GM18868 (cell line): ENCODE data around the gene YTHDF1.
"Not testable (repeated sequence)": the region's sequence is repeated elsewhere in the genome, so short reads cannot be mapped to it uniquely, and the experiment has no call there.

ENCODE experiments used
- ATAC-seq: cut with Tn5 transposase; IDR thresholded peaks from one replicate; pipeline ENCODE4 v1.9.1; 2021; ENCODE audit warnings: mild to moderate bottlenecking, moderate library complexity; ENCODE audit not compliant: unreplicated experiment

YTHDF1 gene

DNA sequence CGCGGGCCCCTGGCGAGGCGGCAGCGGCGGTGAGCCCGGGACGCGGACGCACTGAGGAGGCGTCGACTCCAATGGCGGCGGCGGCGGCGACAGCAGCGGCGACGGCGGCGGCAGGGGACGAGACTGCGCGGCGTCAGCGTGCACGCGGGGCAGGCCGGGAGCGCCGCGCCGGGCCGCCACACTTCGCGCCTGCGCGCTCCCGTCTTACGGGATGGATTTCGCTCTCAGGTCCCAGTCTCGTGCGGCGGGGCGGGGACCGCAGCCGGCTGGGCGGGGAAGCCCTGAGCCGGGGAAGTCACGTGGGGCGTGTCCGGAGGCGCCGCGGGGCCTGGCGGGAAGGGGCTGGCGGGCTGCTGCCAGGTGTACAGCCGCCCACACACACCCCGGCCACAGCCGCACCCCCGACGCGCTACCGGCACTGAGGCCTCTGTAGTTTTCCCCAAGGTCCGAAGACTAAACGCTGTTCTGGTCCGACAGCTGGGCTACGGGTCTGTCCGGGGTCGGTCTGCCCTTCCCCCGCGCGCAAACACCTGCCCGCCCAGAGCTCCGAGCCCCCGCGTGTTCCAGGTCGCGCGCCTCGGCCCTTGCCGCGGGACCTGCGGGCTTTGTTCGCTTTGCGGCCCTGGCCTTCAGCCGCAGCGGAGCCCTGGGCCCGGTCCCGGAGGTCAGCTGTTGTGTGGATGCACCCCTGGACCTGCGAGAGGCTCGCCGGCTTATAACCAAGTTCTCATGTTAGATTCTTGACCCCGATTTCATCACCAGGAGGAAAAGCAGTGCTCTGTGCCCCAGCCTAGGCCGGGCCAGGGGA, at the start of gene YTHDF1:
TSS of gene YTHDF1 (minus strand) at position 91 of the 808 bp plus-strand sequence. CDS start 239 bp downstream, outside the sequence.
- peak; percentile 87 for ATAC-seq

- ATAC-seq: no peak
Observed at GRCh38 chr20:63264519-63264918, 48.6 kb upstream of the YTHDF1 start.

DNA sequence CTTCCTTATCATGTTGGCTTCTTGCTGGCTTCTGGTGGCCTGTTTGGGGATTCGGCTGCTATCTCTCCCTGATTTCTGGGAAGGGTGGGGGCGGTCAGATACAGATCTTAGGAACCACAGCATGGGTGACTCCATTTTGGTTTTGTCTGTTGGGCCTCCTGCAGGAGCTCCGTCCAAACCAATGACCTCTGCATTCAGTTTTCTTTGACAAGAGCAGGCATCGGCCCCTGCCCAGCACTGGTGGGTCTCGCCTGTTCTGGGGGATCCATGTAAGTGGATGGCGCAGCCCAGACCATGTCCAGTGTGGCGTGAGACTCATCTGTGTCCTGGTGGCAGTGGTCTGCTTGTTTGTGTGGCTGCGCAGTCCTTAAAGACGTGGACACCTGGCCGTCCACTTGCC, 48.1 kb upstream of the YTHDF1 start:
- no peak for ATAC-seq

DNA sequence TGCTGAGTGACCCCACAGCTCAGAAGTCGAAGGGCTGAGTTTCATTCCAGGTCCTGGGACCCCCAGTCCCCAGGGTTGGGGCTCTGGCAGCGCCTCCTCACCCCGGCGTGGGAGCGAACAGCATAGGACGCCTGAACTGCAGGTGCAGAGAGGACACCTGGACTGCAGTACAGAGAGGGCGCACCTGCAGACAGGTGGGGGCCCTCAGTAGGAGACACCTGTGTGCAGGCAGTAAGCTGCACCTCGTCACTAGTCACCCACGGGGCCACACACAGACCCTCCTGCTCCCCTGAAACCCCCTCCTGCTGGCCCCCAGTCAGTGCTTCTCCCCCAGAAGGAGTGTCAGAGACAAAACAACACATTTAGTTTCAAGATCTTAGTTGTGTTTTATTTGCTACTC, 46.9 kb upstream of the YTHDF1 start:
- ATAC-seq: no peak

- no peak for ATAC-seq
Observed at GRCh38 chr20:63261795-63262528, 46.0 kb upstream of the YTHDF1 start.

DNA sequence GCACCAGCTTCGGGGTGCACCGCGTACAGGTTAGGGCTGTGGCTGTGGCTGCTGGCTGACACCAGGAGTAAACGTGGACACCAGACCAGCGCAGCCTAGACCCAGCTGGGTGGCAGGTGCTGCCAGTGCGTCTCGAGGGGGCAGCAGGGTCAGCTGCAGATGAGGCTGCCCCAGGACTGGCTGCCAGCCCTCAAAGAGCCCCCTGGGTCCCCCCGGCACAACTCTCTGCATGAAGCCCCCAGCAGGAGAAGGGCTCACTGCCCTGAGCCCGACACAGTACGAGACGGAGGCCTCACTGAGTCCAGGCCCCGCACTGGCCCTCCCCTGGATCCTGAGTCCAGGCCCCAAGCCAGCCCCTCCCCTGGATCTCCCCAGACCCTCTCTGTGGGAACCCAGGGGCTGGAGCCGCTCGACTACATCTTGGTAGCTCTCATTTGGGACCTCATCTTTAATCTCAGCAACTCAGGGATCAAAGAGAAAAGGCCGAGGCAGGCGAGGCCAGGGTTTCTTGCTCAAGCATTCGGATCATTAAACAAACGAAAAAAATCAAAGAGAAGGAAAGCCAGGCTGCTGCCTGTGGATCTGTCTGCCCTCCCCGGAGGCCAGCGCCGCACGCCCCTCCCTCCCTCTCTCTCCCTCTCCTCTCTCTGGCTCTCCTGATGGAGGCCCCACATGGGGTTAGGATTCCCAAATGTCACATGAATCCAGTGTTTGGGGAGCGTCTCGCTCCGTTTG, 45.3 kb upstream of the YTHDF1 start:
- no peak for ATAC-seq

GRCh38 chr20:63260521-63260920, 44.6 kb upstream of the YTHDF1 start:
- ATAC-seq: no peak

DNA sequence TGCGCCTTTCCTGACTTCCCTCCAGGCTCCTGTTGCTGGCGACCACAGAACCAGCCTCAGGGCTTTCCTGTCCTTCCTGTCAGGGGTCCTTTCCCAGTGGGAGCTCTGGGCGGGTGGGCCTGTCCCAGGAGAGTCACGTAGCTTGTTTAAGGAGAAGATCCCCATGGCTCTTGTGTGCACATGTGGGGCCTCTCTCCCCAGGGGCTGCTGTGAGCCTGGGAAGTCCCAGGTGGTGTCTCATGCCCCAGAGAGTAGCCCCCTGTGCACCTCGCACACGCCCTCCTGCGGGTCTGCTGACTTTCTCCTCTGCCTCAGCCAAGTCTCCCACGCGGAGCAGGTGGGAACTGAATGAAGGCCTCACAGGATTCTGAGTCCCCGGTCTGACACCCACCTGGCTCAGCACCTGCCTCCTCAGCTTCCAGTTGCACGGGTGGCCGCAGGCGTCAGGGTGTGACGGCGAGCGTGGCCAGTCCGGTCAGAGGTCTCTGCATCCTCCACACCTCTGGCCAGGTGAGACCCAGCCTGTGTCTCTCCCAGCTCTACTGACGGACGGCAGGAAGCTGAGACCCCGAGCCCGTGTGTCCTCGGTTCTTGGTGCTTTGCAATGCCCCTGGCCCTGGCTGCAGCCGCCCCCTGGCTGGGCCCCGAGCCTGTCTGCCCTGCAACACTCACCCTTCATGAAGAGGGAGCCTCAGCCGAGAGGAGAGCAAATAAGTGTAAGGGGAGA, 44.0 kb upstream of the YTHDF1 start:
- no peak for ATAC-seq

DNA sequence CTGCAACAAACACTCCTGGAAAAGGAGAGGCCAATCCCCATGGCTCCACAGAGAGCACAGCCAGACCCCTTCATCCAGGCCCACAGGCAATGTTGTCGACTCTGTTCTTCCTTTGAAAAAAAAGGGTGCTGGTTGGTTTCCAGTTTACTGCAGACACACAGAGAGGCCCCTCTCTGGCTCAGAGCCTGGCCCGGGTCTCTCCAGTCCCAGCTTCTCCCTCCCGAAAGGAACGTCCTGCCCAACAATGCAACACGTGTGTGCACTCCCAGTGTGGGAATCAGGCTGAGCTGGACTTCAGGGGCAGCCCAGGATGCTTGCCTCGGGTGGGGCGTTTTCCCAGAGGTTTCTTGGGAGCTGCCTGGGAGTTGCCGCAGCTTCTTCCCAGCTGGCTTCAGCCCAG, 42.9 kb upstream of the YTHDF1 start:
- ATAC-seq: no peak

DNA sequence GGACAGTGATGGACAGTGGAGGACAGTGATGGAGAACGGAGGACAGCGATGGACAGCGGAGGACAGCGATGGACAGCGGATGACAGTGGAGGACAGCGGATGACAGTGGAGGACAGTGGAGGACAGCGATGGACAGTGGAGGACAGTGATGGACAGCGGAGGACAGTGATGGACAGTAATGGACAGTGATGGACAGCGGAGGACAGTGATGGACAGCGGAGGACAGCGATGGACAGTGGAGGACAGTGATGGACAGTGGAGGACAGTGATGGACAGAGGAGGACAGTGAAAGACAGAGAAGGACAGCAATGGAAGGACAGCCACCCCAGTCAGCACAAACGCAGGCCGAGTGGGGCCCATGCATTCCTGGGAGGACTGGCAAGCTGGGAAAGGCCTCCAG, 41.7 kb upstream of the YTHDF1 start:
- ATAC-seq: no peak

DNA sequence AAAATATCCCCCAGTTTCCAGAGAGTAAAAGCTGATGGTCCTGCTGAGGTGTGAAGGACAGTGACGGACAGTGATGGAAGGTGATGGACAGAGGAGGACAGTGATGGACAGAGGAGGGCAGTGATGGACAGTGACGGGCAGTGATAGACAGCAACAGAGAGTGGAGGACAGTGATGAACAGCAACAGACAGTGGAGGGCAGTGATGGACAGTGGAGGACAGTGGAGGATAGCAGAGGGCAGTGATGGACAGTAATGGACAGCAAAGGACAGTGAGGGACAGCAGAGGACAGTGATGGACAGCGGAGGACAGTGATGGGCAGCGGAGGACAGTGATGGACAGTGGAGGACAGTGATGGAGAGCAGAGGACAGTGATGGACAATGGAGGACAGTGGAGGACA, 41.0 kb upstream of the YTHDF1 start:
- ATAC-seq: no peak

DNA sequence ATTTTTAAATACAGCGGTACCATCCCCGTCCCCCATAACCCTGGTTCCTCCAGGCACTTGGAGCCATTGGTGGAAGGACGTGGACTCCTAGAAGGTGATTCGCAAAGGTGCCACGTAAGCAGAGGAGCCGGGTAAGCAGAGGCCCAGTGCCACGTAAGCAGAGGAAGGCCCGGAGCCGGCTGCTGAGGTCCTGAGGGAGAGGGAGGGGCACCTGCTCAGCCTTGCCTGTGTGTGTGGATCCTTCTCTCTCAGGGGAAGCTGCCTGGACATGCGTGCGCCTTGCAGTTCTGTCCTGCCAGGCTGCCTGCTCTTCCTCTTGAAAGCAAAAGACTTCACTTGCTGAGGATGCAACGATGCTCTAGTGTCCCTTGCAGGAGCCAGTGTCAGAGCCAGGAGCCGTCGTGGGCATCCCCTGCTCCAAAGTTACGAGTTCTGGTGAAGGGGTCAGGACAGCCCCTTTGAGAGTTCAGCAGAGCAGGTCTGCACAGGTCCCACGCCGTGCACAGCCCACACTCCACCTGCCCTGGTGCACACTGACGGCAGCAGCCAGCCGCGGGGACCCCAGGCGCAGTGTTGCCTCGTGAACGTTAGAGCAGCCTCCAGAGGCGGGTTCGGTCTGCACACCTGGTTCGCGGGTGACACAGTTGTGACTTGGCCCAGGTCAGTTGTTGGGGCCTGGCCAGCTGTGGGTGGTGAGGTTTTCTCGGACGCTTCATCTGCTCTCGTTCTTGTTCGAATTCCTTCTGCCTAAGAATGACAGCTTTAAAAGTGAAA, 40.2 kb upstream of the YTHDF1 start:
- no peak for ATAC-seq

GRCh38 chr20:63254606-63255384, 38.9 kb upstream of the YTHDF1 start:
- no peak for ATAC-seq

GRCh38 chr20:63254232-63254605, 38.3 kb upstream of the YTHDF1 start, which contains the start of gene NKAIN4:
Gene NKAIN4 (minus strand): TSS chr20:63254463. CDS start chr20:63254450, 13 bp downstream.
- no peak for ATAC-seq

GRCh38 chr20:63253438-63254231, 37.7 kb upstream of the YTHDF1 start:
- ATAC-seq: no peak

- ATAC-seq: no peak
Observed at GRCh38 chr20:63253065-63253437, 37.1 kb upstream of the YTHDF1 start.

GRCh38 chr20:63252284-63252711, 36.4 kb upstream of the YTHDF1 start:
- ATAC-seq: no peak

DNA sequence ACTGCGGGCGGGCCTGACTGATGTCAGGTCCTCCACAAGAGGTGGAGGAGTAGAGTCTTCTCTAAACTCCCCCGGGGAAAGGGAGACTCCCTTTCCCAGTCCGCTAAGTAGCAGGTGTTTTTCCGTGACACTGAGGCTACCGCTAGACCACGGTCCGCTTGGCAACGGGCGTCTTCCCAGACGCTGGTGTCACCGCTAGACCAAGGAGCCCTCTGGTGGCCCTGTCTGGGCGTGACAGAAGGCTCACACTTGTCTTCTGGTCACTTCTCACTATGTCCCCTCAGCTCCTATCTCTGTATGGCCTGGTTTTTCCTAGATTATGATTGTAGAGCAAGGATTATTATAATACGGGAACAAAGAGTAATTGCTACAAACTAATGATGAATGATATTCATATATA, 35.4 kb upstream of the YTHDF1 start:
- ATAC-seq: not testable (repeated sequence)

DNA sequence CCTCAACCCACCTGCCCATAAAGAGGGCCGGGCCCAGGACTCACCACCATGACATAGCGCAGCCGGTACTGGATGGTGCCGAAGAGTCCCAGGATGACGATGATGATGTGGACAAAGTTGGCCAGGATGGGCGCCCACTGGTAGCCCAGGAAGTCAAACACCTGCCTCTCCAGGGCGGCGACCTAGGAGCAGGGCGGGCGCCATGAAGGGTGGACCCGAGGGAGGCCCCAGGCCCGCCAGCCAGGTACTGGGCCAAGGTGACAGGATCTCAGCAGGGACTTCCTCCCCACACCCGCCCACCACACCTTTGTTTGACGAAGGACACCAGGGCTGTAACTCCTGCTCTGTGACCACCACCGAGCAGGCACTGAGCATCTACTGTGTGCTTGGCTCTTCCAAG, 34.0 kb upstream of the YTHDF1 start:
- no peak for ATAC-seq
